IMR-90 (cell line): ENCODE results near the gene ST7. TPM values are rescaled to one million over a fixed set of nuclear protein-coding genes. Genes with fewer than 3 reads are reported as not detected.

Experiments used
- ATAC-seq: fragments of 200-7000 bp; cut with Tn5 transposase; 2 replicates; pipeline ENCODE4 v1.9.1; 2020; ENCODE audit warnings: low read depth, mild to moderate bottlenecking, moderate library complexity
- BruUV-seq: library from RNA; stranded (reverse); fragments of 400-500 nt; replicated peaks from 2 replicates; lab custom pipeline; 2021; lab: Mats Ljungman, UMichigan
- CTCF ChIA-PET: fragments of 300-600 bp; formaldehyde crosslinking; extraction: SDS; loops from one replicate; lab custom pipeline; 2021; ENCODE audit warnings: antibody characterized with exemption; lab: Yijun Ruan, JAX
- POLR2A ChIA-PET: fragments of 300-600 bp; sonication (Branson Sonifier 250); formaldehyde crosslinking; loops from one replicate; lab custom pipeline; 2022; ENCODE audit warnings: antibody characterized with exemption; ENCODE audit not compliant: unreplicated experiment; lab: Charles Lee
- DNase-seq: peaks from one replicate; pipeline ENCODE4 v3.0.0; 2013
- H2AFZ ChIP-seq: replicated peaks from 2 replicates; pipeline ENCODE3; 2013; ENCODE audit warnings: low read length, mild to moderate bottlenecking; ENCODE audit not compliant: poor library complexity
- H2AK5ac ChIP-seq: 2 replicates; pipeline ENCODE4 v1.6.1; 2013; ENCODE audit warnings: low read depth, low read length, inconsistent platforms
- H2AK9ac ChIP-seq: replicated peaks from 2 replicates; pipeline ENCODE3; 2013; ENCODE audit warnings: mild to moderate bottlenecking, low read depth, low read length, moderate library complexity; ENCODE audit not compliant: poor library complexity
- H2BK120ac ChIP-seq: 2 replicates; pipeline ENCODE4 v1.6.1; 2013; ENCODE audit warnings: low read depth, low read length, inconsistent platforms
- H2BK15ac ChIP-seq: 3 replicates; pipeline ENCODE4 v1.6.1; 2013; ENCODE audit warnings: low read depth, low read length, inconsistent platforms
- H2BK20ac ChIP-seq: 2 replicates; pipeline ENCODE4 v1.6.1; 2013; ENCODE audit warnings: low read depth, mild to moderate bottlenecking, inconsistent platforms, low read length, moderate library complexity
- H2BK5ac ChIP-seq: 2 replicates; pipeline ENCODE4 v1.6.1; 2013; ENCODE audit warnings: mild to moderate bottlenecking, low read depth, low read length, inconsistent platforms; ENCODE audit not compliant: poor library complexity, severe bottlenecking
- H3K14ac ChIP-seq: replicated peaks from 2 replicates; pipeline ENCODE4 v1.6.1; 2013; ENCODE audit warnings: low read depth, low read length, inconsistent platforms
- H3K18ac ChIP-seq: 2 replicates; pipeline ENCODE4 v1.6.1; 2013; ENCODE audit warnings: low read depth, low read length, control low read depth
- H3K23ac ChIP-seq: 2 replicates; pipeline ENCODE4 v1.6.1; 2013; ENCODE audit warnings: low read depth, low read length, inconsistent platforms
- H3K27ac ChIP-seq: 2 replicates; pipeline ENCODE4 v1.5.1; 2013; ENCODE audit warnings: mild to moderate bottlenecking, control low read depth, low read length; ENCODE audit not compliant: insufficient read depth
- H3K27me3 ChIP-seq: 2 replicates; pipeline ENCODE4 v1.6.1; 2013; ENCODE audit warnings: low read length; ENCODE audit not compliant: control insufficient read depth, insufficient read depth
- H3K36me3 ChIP-seq: 2 replicates; pipeline ENCODE4 v1.6.1; 2013; ENCODE audit warnings: low read length, mixed read lengths; ENCODE audit not compliant: control insufficient read depth, insufficient read depth
- H3K4ac ChIP-seq: 2 replicates; pipeline ENCODE4 v1.6.1; 2013; ENCODE audit warnings: low read depth, low read length, inconsistent platforms
- H3K4me1 ChIP-seq: 2 replicates; pipeline ENCODE4 v1.6.1; 2013; ENCODE audit warnings: low read length, mixed read lengths; ENCODE audit not compliant: control insufficient read depth, insufficient read depth
- H3K4me2 ChIP-seq: 2 replicates; pipeline ENCODE4 v1.6.1; 2013; ENCODE audit warnings: low read depth, mild to moderate bottlenecking, control low read depth, low read length, moderate library complexity
- H3K4me3 ChIP-seq: 2 replicates; pipeline ENCODE4 v1.5.1; 2013; ENCODE audit warnings: low read depth, mild to moderate bottlenecking, control low read depth, low read length, moderate library complexity; ENCODE audit not compliant: insufficient read depth
- H3K56ac ChIP-seq: 2 replicates; pipeline ENCODE4 v1.6.1; 2013; ENCODE audit warnings: low read length, inconsistent platforms; ENCODE audit not compliant: insufficient read depth; ENCODE audit errors: extremely low read depth
- H3K79me1 ChIP-seq, 2 experiments: 2 replicates each; pipeline ENCODE4 v1.6.1; 2013; ENCODE audit warnings: low read length in 2 of 2, inconsistent platforms in 1 of 2, low read depth in 1 of 2
- H3K9ac ChIP-seq: 2 replicates; pipeline ENCODE4 v1.6.1; 2013; ENCODE audit warnings: low read depth, low read length, control low read depth
- H3K9me1 ChIP-seq: 2 replicates; pipeline ENCODE4 v1.6.1; 2013; ENCODE audit warnings: low read length, inconsistent platforms; ENCODE audit not compliant: insufficient read depth
- H3K9me3 ChIP-seq: 2 replicates; pipeline ENCODE4 v1.6.1; 2013; ENCODE audit warnings: low read length; ENCODE audit not compliant: control insufficient read depth, insufficient read depth
- H4K20me1 ChIP-seq: 2 replicates; pipeline ENCODE4 v1.6.1; 2013; ENCODE audit warnings: low read length, inconsistent platforms; ENCODE audit not compliant: insufficient read depth
- H4K5ac ChIP-seq: 2 replicates; pipeline ENCODE4 v1.6.1; 2013; ENCODE audit warnings: mild to moderate bottlenecking, low read depth, low read length, control low read depth
- H4K8ac ChIP-seq, 2 experiments: 2 replicates each; pipeline ENCODE4 v1.6.1; 2013; ENCODE audit warnings: low read depth in 2 of 2, low read length in 2 of 2, control low read depth in 1 of 2, inconsistent platforms in 1 of 2
- H4K91ac ChIP-seq: 2 replicates; pipeline ENCODE4 v1.6.1; 2013; ENCODE audit warnings: low read depth, low read length, inconsistent platforms; ENCODE audit not compliant: insufficient read depth
- BHLHE40 ChIP-seq: fragments of 150-350 bp; IDR thresholded peaks from 2 replicates; pipeline ENCODE4 v1.6.1; 2016; ENCODE audit warnings: mild to moderate bottlenecking, low read depth, low read length
- CEBPB ChIP-seq: IDR thresholded peaks from 2 replicates; pipeline ENCODE4 v1.6.1; 2012; ENCODE audit warnings: low read depth, low read length, improper control_type of control experiment
- FOS ChIP-seq: fragments of 150-350 bp; IDR thresholded peaks from 2 replicates; pipeline ENCODE4 v1.6.1; 2016; ENCODE audit warnings: low read depth, low read length
- MAFK ChIP-seq: IDR thresholded peaks from 2 replicates; pipeline ENCODE4 v1.6.1; 2012; ENCODE audit warnings: low read depth, low read length, improper control_type of control experiment
- MAZ ChIP-seq: IDR thresholded peaks from 2 replicates; pipeline ENCODE4 v1.6.1; 2012; ENCODE audit warnings: low read depth, mild to moderate bottlenecking, low read length, improper control_type of control experiment, moderate library complexity, borderline replicate concordance
- MXI1 ChIP-seq: IDR thresholded peaks from 2 replicates; pipeline ENCODE4 v1.6.1; 2012; ENCODE audit warnings: low read depth, mild to moderate bottlenecking, low read length, moderate library complexity, borderline replicate concordance
- NFE2L2 ChIP-seq: fragments of 150-350 bp; IDR thresholded peaks from 2 replicates; pipeline ENCODE4 v1.6.1; 2016; ENCODE audit warnings: low read depth, mild to moderate bottlenecking, low read length
- POLR2A ChIP-seq: IDR thresholded peaks from 2 replicates; pipeline ENCODE4 v1.6.1; 2012; ENCODE audit warnings: mild to moderate bottlenecking, low read depth, low read length
- RAD21 ChIP-seq: IDR thresholded peaks from 2 replicates; pipeline ENCODE4 v1.6.1; 2012; ENCODE audit warnings: low read length, improper control_type of control experiment
- RCOR1 ChIP-seq: IDR thresholded peaks from 2 replicates; pipeline ENCODE4 v1.6.1; 2012; ENCODE audit warnings: mild to moderate bottlenecking, low read length, improper control_type of control experiment; ENCODE audit not compliant: insufficient replicate concordance
- RFX5 ChIP-seq: IDR thresholded peaks from 2 replicates; pipeline ENCODE4 v1.8.0; 2012; ENCODE audit warnings: low read depth, mild to moderate bottlenecking, low read length, moderate library complexity
- SMC3 ChIP-seq: fragments of 150-350 bp; IDR thresholded peaks from 2 replicates; pipeline ENCODE4 v1.6.1; 2016; ENCODE audit warnings: low read depth, mild to moderate bottlenecking, antibody characterized with exemption, low read length, moderate library complexity
- WGBS, 2 experiments: methylation state at CpG; one replicate each; pipeline versions ENCODE4 v1.1.5 to v1.1.7; 2013; ENCODE audit warnings: missing lambda C conversion rate in 2 of 2; ENCODE audit not compliant: insufficient read length in 1 of 2; ENCODE audit errors: extremely low coverage in 2 of 2; 5-methylcytosine and 5-hydroxymethylcytosine counted together
- dilution Hi-C: fragments of 300-500 bp; cut with HindIII; formaldehyde crosslinking; loops from one replicate; pipeline ENCODE4 v1.14.3; 2018; ENCODE audit warnings: low sequenced_read_pairs; ENCODE audit not compliant: unreplicated experiment
- in situ Hi-C: fragments of 300-500 bp; cut with MboI; formaldehyde crosslinking; loops from 3 replicates; pipeline ENCODE4 v1.14.3; 2019; ENCODE audit warnings: low sequenced_read_pairs, inconsistent platforms, mixed read lengths
- intact Hi-C: fragments of 100-400 bp; cut with micrococcal nuclease; formaldehyde crosslinking; loops from 2 replicates; pipeline ENCODE4 v1.10.0; 2022
- polyA plus RNA-seq, 3 experiments: library from polyadenylated mRNA; depleted of rRNA; stranded (reverse); fragments of >200 nt; gene quantifications; 2 replicates each; pipeline ENCODE4 v1.2.3, GENCODE V29; 2012; ENCODE audit warnings: low replicate concordance in 1 of 3
- total RNA-seq: library from RNA; depleted of rRNA; stranded (reverse); fragments of >200 nt; gene quantifications from 2 replicates; pipeline ENCODE4 v1.2.3, GENCODE V29; 2012
- TF ChIP-seq, protein P1 (sequence below): conservative IDR thresholded peaks from 2 replicates; pipeline ENCODE4 v1.5.1; 2012; ENCODE audit warnings: mild to moderate bottlenecking, low read depth, low read length, improper control_type of control experiment
- TF ChIP-seq, protein P2 (sequence below): fragments of 150-350 bp; IDR thresholded peaks from 2 replicates; pipeline ENCODE4 v1.6.1; 2017; ENCODE audit warnings: mild to moderate bottlenecking, antibody characterized with exemption, low read length, low read depth
- TF ChIP-seq, protein P3 (sequence below): fragments of 150-350 bp; IDR thresholded peaks from 2 replicates; pipeline ENCODE4 v1.6.1; 2016; ENCODE audit warnings: low read depth, mild to moderate bottlenecking, low read length, moderate library complexity, borderline replicate concordance

The ST7 gene
- total and polyA plus RNA-seq, 2 of the 4 experiments (the other 2 are of a cell fraction): 18.6 to 26.0 TPM

DNA sequence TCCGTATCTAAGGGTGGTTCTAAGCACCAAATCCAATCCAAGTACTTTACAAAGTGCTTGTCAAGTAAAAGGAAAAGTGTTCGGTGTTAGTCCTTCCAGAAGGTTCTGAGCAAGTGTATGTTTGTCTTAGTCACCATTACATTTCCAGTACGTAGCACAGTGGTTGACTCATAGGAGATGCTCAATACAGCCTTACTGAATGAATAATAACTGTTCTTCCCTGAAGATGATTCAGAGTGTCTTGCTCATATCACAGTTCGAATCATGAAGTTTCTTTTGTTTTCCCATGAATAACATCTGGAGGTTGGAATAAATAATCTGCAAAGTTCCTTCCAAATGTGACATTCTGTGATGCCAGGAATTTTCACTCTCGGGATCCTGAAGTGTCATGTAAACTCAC lies 316.1 kb downstream of the ST7 start:
- Histone ChIP-seq H3K27me3 (no peaks in the 10 kb centered on the region), H2AK5ac (peak overlapping the region; percentile 33; the same call in 1 of the 2 replicates), H3K18ac (peak overlapping the region; percentile 95), H2BK5ac (peak overlapping the region; percentile 100), H2BK20ac (peak overlapping the region; percentile 94), H3K23ac (peak overlapping the region; percentile 70), H3K14ac (peak overlapping the region; percentile 73; the same call in 1 of the 2 replicates), H2BK15ac (peak overlapping the region; percentile 43; the same call in 2 of the 3 replicates), H4K8ac (peak overlapping the region in 1 of 2 experiments; percentile 70; a peak in 2 of 4 replicates), H3K27ac (peak overlapping the region; percentile 65; the same call in 1 of the 2 replicates), H3K9ac (no peak overlapping the region), H2BK120ac (peak overlapping the region; percentile 85), H2AK9ac (no peak overlapping the region), H3K4me1 (peaks cover 8% of the 10 kb centered on the region), H4K20me1 (no peaks in the 10 kb centered on the region), H3K79me1 (0 out of 4 replicates have a peak, but pooled peaks cover 0 to 3% of the 10 kb centered on the region in 2 experiments), H4K91ac (peak overlapping the region; percentile 71), H3K4me2 (peak overlapping the region; percentile 77; the same call in 1 of the 2 replicates), H3K9me1 (peaks cover 3% of the 10 kb centered on the region; the same call in 1 of the 2 replicates), H3K56ac (peak overlapping the region; percentile 70; the same call in 1 of the 2 replicates), H3K4ac (peak overlapping the region; percentile 79; the same call in 1 of the 2 replicates), H3K4me3 (no peak overlapping the region; the same call in 1 of the 2 replicates), H4K5ac (peak overlapping the region; percentile 82; the same call in 1 of the 2 replicates), H3K9me3 (peaks cover 3% of the 10 kb centered on the region; the same call in 1 of the 2 replicates), H3K36me3 (no peaks in the 10 kb centered on the region), H2AFZ (no peak overlapping the region)
- ChIA-PET POLR2A (no interaction called here), CTCF (no interaction called here)
- DNase-seq (peak; percentile 98), ATAC-seq (peak; percentile 93)
- intact Hi-C loops (no loop called here), dilution Hi-C loops (no loop called here), in situ Hi-C loops (no loop called here)
- no TSS peak for BruUV-seq
- WGBS, 2 experiments: no CpG with 5 or more reads among the region's 5 CpGs
- peak; percentile 12; the same call in 1 of the 2 replicates for TF ChIP-seq MAFK
- TF ChIP-seq RFX5: no peak
- peak; percentile 62; the same call in 1 of the 2 replicates for TF ChIP-seq CEBPB
- peak; percentile 93 for TF ChIP-seq FOS
- peak; percentile 79; the same call in 1 of the 2 replicates for TF ChIP-seq NFE2L2
- TF ChIP-seq RAD21: no peak
- TF ChIP-seq BHLHE40: peak; percentile 59; the same call in 1 of the 2 replicates
- no peak for TF ChIP-seq MXI1
- no peak for TF ChIP-seq RCOR1
- TF ChIP-seq SMC3: no peak
- TF ChIP-seq, protein P1, sequence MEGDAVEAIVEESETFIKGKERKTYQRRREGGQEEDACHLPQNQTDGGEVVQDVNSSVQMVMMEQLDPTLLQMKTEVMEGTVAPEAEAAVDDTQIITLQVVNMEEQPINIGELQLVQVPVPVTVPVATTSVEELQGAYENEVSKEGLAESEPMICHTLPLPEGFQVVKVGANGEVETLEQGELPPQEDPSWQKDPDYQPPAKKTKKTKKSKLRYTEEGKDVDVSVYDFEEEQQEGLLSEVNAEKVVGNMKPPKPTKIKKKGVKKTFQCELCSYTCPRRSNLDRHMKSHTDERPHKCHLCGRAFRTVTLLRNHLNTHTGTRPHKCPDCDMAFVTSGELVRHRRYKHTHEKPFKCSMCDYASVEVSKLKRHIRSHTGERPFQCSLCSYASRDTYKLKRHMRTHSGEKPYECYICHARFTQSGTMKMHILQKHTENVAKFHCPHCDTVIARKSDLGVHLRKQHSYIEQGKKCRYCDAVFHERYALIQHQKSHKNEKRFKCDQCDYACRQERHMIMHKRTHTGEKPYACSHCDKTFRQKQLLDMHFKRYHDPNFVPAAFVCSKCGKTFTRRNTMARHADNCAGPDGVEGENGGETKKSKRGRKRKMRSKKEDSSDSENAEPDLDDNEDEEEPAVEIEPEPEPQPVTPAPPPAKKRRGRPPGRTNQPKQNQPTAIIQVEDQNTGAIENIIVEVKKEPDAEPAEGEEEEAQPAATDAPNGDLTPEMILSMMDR: no peak
- TF ChIP-seq, protein P2, sequence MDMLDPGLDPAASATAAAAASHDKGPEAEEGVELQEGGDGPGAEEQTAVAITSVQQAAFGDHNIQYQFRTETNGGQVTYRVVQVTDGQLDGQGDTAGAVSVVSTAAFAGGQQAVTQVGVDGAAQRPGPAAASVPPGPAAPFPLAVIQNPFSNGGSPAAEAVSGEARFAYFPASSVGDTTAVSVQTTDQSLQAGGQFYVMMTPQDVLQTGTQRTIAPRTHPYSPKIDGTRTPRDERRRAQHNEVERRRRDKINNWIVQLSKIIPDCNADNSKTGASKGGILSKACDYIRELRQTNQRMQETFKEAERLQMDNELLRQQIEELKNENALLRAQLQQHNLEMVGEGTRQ: no peak
- TF ChIP-seq, protein P3, sequence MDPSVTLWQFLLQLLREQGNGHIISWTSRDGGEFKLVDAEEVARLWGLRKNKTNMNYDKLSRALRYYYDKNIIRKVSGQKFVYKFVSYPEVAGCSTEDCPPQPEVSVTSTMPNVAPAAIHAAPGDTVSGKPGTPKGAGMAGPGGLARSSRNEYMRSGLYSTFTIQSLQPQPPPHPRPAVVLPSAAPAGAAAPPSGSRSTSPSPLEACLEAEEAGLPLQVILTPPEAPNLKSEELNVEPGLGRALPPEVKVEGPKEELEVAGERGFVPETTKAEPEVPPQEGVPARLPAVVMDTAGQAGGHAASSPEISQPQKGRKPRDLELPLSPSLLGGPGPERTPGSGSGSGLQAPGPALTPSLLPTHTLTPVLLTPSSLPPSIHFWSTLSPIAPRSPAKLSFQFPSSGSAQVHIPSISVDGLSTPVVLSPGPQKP: no peak
- TF ChIP-seq MAZ: no peak
- TF ChIP-seq POLR2A: no peak
